Common myeloid progenitor, CD34-positive (primary cell): Measurements from ENCODE around the gene TSKS.

Experiments used
- CTCF ChIA-PET: fragments of 350-600 bp; sonication (Branson Sonifier 250); formaldehyde crosslinking; loops from one replicate; lab custom pipeline; 2021; ENCODE audit warnings: antibody characterized with exemption; lab: Charles Lee
- POLR2A ChIA-PET: fragments of 350-600 bp; sonication (Branson Sonifier 250); formaldehyde crosslinking; loops from one replicate; lab custom pipeline; 2021; ENCODE audit warnings: antibody characterized with exemption; lab: Charles Lee
- DNase-seq, 3 donors: peaks; one replicate each; pipeline versions ENCODE4 v3.0.0 to v3.0.0-alpha.2; 2013
- H3K27ac ChIP-seq, 2 experiments: 1 replicate in 1 of 2; 2 replicates in 1 of 2; pipeline ENCODE4 v1.7.0; 2013; ENCODE audit warnings: inconsistent platforms in 2 of 2, low read length in 2 of 2, mild to moderate bottlenecking in 2 of 2, low read depth in 1 of 2, moderate library complexity in 1 of 2; ENCODE audit not compliant: severe bottlenecking in 2 of 2, insufficient read depth in 1 of 2, poor library complexity in 1 of 2
- H3K27me3 ChIP-seq, 5 experiments: replicated peaks in 2 of 5; 1 replicate in 3 of 5; 2 replicates in 2 of 5; pipeline versions ENCODE4 v1.6.1 to v1.7.0; 2013; ENCODE audit warnings: low read length in 4 of 5, mild to moderate bottlenecking in 2 of 5, moderate library complexity in 2 of 5, inconsistent platforms in 1 of 5; ENCODE audit not compliant: insufficient read depth in 5 of 5, control insufficient read depth in 4 of 5
- H3K36me3 ChIP-seq, 4 experiments: 1 replicate in 2 of 4; 2 replicates in 2 of 4; pipeline versions ENCODE4 v1.6.1 to v1.7.0; 2013; ENCODE audit warnings: low read length in 3 of 4, control low read depth in 1 of 4, mild to moderate bottlenecking in 1 of 4; ENCODE audit not compliant: control insufficient read depth in 4 of 4, insufficient read depth in 4 of 4
- H3K4me1 ChIP-seq, 4 experiments: 1 replicate in 3 of 4; 2 replicates in 1 of 4; pipeline versions ENCODE4 v1.6.1 to v1.7.1; 2013; ENCODE audit warnings: low read length in 3 of 4, mild to moderate bottlenecking in 3 of 4, control low read depth in 1 of 4, inconsistent platforms in 1 of 4, moderate library complexity in 1 of 4; ENCODE audit not compliant: control insufficient read depth in 4 of 4, insufficient read depth in 4 of 4; ENCODE audit errors: control extremely low read depth in 1 of 4
- H3K4me3 ChIP-seq, 7 experiments: 1 replicate in 4 of 7; 2 replicates in 3 of 7; pipeline versions ENCODE4 v1.5.1 to v1.7.0; 2013; ENCODE audit warnings: mild to moderate bottlenecking in 7 of 7, low read length in 6 of 7, moderate library complexity in 6 of 7, inconsistent platforms in 2 of 7, low read depth in 2 of 7, control low read depth in 1 of 7; ENCODE audit not compliant: insufficient read depth in 4 of 7, control insufficient read depth in 1 of 7; ENCODE audit errors: extremely low read depth in 1 of 7
- H3K9me3 ChIP-seq, 5 experiments: 1 replicate in 4 of 5; 2 replicates in 1 of 5; pipeline versions ENCODE4 v1.6.1 to v1.7.1; 2013; ENCODE audit warnings: low read length in 4 of 5, mild to moderate bottlenecking in 2 of 5, inconsistent platforms in 1 of 5, low read depth in 1 of 5, moderate library complexity in 1 of 5; ENCODE audit not compliant: control insufficient read depth in 4 of 5, insufficient read depth in 2 of 5; ENCODE audit errors: control extremely low read depth in 1 of 5
- WGBS: methylation state at CpG from one replicate; pipeline ENCODE4 v1.1.5; 2013; ENCODE audit not compliant: insufficient coverage; 5-methylcytosine and 5-hydroxymethylcytosine counted together

The TSKS gene

GRCh38 chr19:49807904-49808675 lies 45.0 kb upstream of the TSKS start:
- peaks cover 0 to 30% (median 25%) of the 10 kb centered on the region in 4 experiments for H3K36me3 ChIP-seq
- H3K9me3 ChIP-seq = no peaks in the 10 kb centered on the region
- 88% methylated on average over 13 of the region's 20 CpGs for WGBS
- ChIA-PET POLR2A (no interaction called here), CTCF (interaction anchor here (0.9 to 1.0 kb wide), 3 partner anchors 22 to 40 kb away, joined by 3 read pairs; no protein-coding TSS in a partner anchor)
- H3K27ac ChIP-seq = peak overlapping the region in 1 of 2 experiments; percentile 18
- H3K4me1 ChIP-seq = peaks cover 6 to 45% (median 36%) of the 10 kb centered on the region in 4 experiments
- H3K4me3 ChIP-seq = peak overlapping the region in 2 of 7 experiments; percentile 75 to 89
- H3K27me3 ChIP-seq = no peaks in the 10 kb centered on the region
- DNase-seq = no peak

DNA sequence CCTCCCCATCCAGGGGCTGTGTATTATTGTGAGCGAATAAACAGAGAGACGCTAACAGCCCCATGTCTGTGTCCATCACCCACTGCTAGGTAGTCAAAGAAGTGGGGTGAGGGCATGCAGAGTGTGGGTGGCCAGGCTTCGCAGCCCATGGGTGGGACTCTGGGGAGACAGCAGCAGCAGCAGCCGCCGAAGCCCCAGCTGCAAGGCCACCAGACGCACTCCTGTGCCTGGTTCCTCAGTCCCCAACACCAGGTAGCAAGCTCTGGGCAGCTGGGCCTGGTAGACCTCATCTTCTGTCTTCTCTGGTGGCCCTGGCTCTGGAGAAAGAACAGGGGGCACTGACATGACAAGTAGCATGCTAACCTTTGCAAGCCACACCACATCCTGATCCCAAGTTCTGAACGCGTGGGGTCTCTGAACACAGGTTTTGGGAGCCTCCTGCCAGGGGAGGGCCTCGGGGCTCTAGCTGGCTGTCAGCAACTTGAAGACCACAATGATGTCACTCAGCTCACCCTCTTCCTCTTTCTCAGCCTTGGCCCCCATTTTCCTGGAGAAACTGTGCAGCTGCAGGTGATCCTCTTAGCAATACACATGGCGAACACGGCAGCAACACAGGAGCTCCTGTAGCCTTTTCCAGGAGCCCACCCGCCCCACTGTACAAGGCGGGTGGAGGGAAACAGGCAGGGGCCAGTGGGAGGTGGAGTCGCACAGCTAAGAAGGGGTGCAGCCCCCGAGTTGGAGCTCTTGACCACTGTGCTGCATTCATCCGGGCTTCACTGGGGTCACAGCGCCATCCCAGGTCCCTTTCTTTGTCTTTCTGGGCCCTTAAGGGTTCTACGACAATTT lies 44.2 kb upstream of the TSKS start:
- ChIA-PET CTCF (interaction anchor here (0.9 to 1.0 kb wide), 3 partner anchors 21 to 41 kb away, joined by 3 read pairs; no protein-coding TSS in a partner anchor), POLR2A (no interaction called here)
- H3K36me3 ChIP-seq = peaks cover 0 to 38% (median 32%) of the 10 kb centered on the region in 4 experiments
- DNase-seq = peak; percentile 81 to 90 (median 87)
- H3K9me3 ChIP-seq = no peaks in the 10 kb centered on the region
- H3K4me3 ChIP-seq = peak overlapping the region in 1 of 7 experiments; percentile 23
- 54% methylated on average over 13 of the region's 18 CpGs for WGBS
- peak overlapping the region; percentile 18 to 25 for H3K27ac ChIP-seq
- H3K27me3 ChIP-seq = no peaks in the 10 kb centered on the region
- H3K4me1 ChIP-seq = peaks cover 6 to 36% (median 28%) of the 10 kb centered on the region in 4 experiments

GRCh38 chr19:49806620-49806959 lies 43.5 kb upstream of the TSKS start:
- H3K4me3 ChIP-seq = no peak overlapping the region
- peaks cover 6 to 34% (median 27%) of the 10 kb centered on the region in 4 experiments for H3K4me1 ChIP-seq
- 100% methylated on average over 6 of the region's 8 CpGs for WGBS
- peak overlapping the region in 1 of 2 experiments; percentile 18 for H3K27ac ChIP-seq
- DNase-seq = no peak
- no peaks in the 10 kb centered on the region for H3K27me3 ChIP-seq
- peaks cover 0 to 44% (median 35%) of the 10 kb centered on the region in 4 experiments for H3K36me3 ChIP-seq
- CTCF ChIA-PET = no interaction called here
- POLR2A ChIA-PET = no interaction called here
- H3K9me3 ChIP-seq = no peaks in the 10 kb centered on the region

GRCh38 chr19:49805822-49806619 lies 42.9 kb upstream of the TSKS start:
- ChIA-PET CTCF (no interaction called here), POLR2A (no interaction called here)
- WGBS = 99% methylated on average over 17 of the region's 20 CpGs

GRCh38 chr19:49803529-49803856 lies 40.4 kb upstream of the TSKS start:
- WGBS = 87% methylated on average over 4 of the region's 6 CpGs
- Histone ChIP-seq H3K27me3 (no peaks in the 10 kb centered on the region), H3K9me3 (no peaks in the 10 kb centered on the region), H3K4me1 (peaks cover 3 to 25% (median 18%) of the 10 kb centered on the region in 4 experiments), H3K27ac (no peak overlapping the region), H3K36me3 (peaks cover 0 to 72% (median 56%) of the 10 kb centered on the region in 4 experiments), H3K4me3 (no peak overlapping the region)
- POLR2A ChIA-PET = no interaction called here
- CTCF ChIA-PET = no interaction called here
- DNase-seq = no peak

More at GRCh38 chr19:49805822-49806619, 42.9 kb upstream of the TSKS start:
- Histone ChIP-seq H3K27ac (peak overlapping the region in 1 of 2 experiments; percentile 18), H3K36me3 (peaks cover 0 to 48% (median 39%) of the 10 kb centered on the region in 4 experiments), H3K4me1 (peaks cover 6 to 34% (median 27%) of the 10 kb centered on the region in 4 experiments), H3K4me3 (no peak overlapping the region), H3K9me3 (no peaks in the 10 kb centered on the region), H3K27me3 (no peaks in the 10 kb centered on the region)
- no peak for DNase-seq

- no peak for DNase-seq
- WGBS = 98% methylated on average over 15 of the region's 24 CpGs
- ChIA-PET CTCF (no interaction called here), POLR2A (no interaction called here)
- H3K27ac ChIP-seq = no peak overlapping the region
- no peak overlapping the region for H3K4me3 ChIP-seq
- peaks cover 3 to 22% (median 13%) of the 10 kb centered on the region in 4 experiments for H3K4me1 ChIP-seq
- H3K36me3 ChIP-seq = peaks cover 0 to 78% (median 59%) of the 10 kb centered on the region in 4 experiments
- H3K9me3 ChIP-seq = no peaks in the 10 kb centered on the region
- no peaks in the 10 kb centered on the region for H3K27me3 ChIP-seq
Measured at GRCh38 chr19:49802836-49803528, 39.9 kb upstream of the TSKS start.
